Motor neuron (in vitro differentiated cells): ENCODE results near the gene DPP10. TPM values are rescaled to one million over a fixed set of nuclear protein-coding genes. Genes with fewer than 3 reads are reported as not detected.
A peak's percentile ranks its signal among the peaks of the same experiment; 100 is the strongest.

Experiments used
- ATAC-seq, 8 experiments: fragments of 200-7000 bp; cut with Tn5 transposase; replicated peaks in 6 of 8; 2 replicates each; pipeline ENCODE4 v1.8.0; 2021; ENCODE audit warnings: mild to moderate bottlenecking in 8 of 8, moderate library complexity in 8 of 8
- H3K27ac ChIP-seq, 2 donors: fragments of 250-450 bp; sonication (Bioruptor Pico); 2 replicates each; pipeline ENCODE4 v1.9.0; 2021; ENCODE audit warnings: antibody characterized with exemption in 2 of 2, mild to moderate bottlenecking in 2 of 2, moderate library complexity in 1 of 2
- H3K4me1 ChIP-seq, 2 donors: fragments of 250-450 bp; sonication (Bioruptor Pico); replicated peaks in 1 of 2; 2 replicates each; pipeline ENCODE4 v1.6.1; 2021; ENCODE audit warnings: antibody characterized with exemption in 2 of 2, mild to moderate bottlenecking in 2 of 2, moderate library complexity in 1 of 2
- H3K4me3 ChIP-seq, 5 donors: fragments of 250-450 bp; sonication (Bioruptor Pico); 2 replicates each; pipeline ENCODE4 v1.9.0; 2021; ENCODE audit warnings: antibody characterized with exemption in 5 of 5, mild to moderate bottlenecking in 5 of 5, moderate library complexity in 4 of 5
- WGBS, 10 experiments: fragments of 450-650 bp; shearing (Covaris generic); methylation state at CpG; one replicate each; pipeline ENCODE4 v1.0.0; 2022; 5-methylcytosine and 5-hydroxymethylcytosine counted together
- in situ Hi-C, 9 experiments: fragments of 400-800 bp; cut with MboI; loops; one replicate each; pipeline ENCODE4 v1.15.0; 2021; ENCODE audit warnings: low sequenced_read_pairs in 9 of 9, low pct_unique_long_range_greater_than_20kb in 2 of 9; ENCODE audit not compliant: unreplicated experiment in 9 of 9
- total RNA-seq, 8 experiments: library from RNA; unstranded; fragments of 300-600 nt; gene quantifications; 2 replicates each; pipeline versions ENCODE4 v1.2.3 to v1.2.4, GENCODE V29; 2022

Gene DPP10
- total RNA-seq, 8 experiments from 2014 or later = 0.36 to 11.2 (median 6.7) TPM; not detected in 1

- no peaks in the 10 kb centered on the region for H3K4me1 ChIP-seq
- WGBS, 10 experiments = 0 to 100% (median 37%) methylated on average over 1 to 3 of the region's 3 CpGs; no CpG with 5 or more reads in 4 of the 10 experiments
- in situ Hi-C loops = no loop called here
- no peak overlapping the region for H3K4me3 ChIP-seq
- no peak overlapping the region for H3K27ac ChIP-seq
- ATAC-seq = no peak
These were observed 362.8 kb downstream of the DPP10 start for GRCh38 chr2:114805195-114805594.

- H3K4me3 ChIP-seq = no peak overlapping the region
- no peak for ATAC-seq
- in situ Hi-C loops = no loop called here
- WGBS, 10 experiments = 0 to 100% (median 74%) methylated on average over 2 to 5 of the region's 5 CpGs
- no peaks in the 10 kb centered on the region for H3K4me1 ChIP-seq
- H3K27ac ChIP-seq = no peak overlapping the region
These were observed 367.7 kb downstream of the DPP10 start for GRCh38 chr2:114810092-114810491.

GRCh38 chr2:114812261-114812660 is 369.8 kb downstream of the DPP10 start:
- ATAC-seq = no peak
- in situ Hi-C loops = no loop called here
- H3K27ac ChIP-seq = no peak overlapping the region
- WGBS, 10 experiments = 16 to 100% (median 59%) methylated on average over 2 to 5 of the region's 5 CpGs; no CpG with 5 or more reads in 2 of the 10 experiments
- no peaks in the 10 kb centered on the region for H3K4me1 ChIP-seq
- H3K4me3 ChIP-seq = no peak overlapping the region

DNA sequence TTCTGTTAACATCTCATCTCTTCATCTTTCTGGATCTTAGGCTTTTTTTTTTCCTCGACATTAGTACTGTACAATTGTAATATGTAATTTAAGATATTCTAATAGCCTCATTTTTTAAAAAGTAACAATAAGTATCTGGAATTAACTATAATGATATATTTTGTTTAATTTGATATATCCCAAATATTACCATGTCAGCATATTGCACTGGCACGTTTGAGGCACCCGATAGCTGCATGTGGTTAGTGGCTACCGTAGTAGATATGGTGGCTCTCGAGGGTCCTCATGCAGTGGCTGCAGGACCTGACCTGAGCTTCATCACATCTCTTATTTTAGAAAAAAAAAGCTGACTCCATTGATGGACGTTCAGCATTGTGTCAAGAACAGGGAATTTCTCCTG is 371.9 kb downstream of the DPP10 start:
- Histone ChIP-seq H3K4me1 (no peaks in the 10 kb centered on the region), H3K27ac (no peak overlapping the region), H3K4me3 (no peak overlapping the region)
- in situ Hi-C loops = no loop called here
- 0 to 94% (median 67%) methylated on average over 1 to 6 of the region's 6 CpGs for WGBS, 10 experiments
- no peak for ATAC-seq

DNA sequence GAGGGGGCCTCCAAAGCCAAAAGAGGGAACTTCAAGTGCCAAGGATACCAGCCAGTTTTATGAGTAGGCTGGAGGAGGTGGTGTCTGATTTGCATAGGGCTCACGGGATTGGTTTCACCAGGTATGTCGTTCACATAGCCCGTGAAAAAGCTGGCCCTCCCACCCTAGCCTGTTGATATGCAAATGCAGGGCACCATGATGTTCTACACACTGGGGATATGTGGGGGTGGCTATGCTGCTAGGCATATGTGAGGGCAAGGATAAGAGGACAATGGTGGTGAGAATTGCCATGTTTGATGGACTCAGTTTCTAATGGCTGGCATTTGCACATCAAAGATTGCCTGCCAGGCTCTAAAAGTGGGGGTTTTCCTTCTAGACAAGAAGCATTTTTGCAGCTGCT is 378.6 kb downstream of the DPP10 start:
- H3K4me1 ChIP-seq = no peaks in the 10 kb centered on the region
- in situ Hi-C loops = no loop called here
- WGBS, 10 experiments = 49 to 80% (median 66%) methylated on average over 1 to 3 of the region's 3 CpGs; no CpG with 5 or more reads in 6 of the 10 experiments
- no peak overlapping the region for H3K27ac ChIP-seq
- ATAC-seq = no peak
- H3K4me3 ChIP-seq = no peak overlapping the region

- peak in 4 of 8 experiments; percentile 21 to 62 (median 38) for ATAC-seq
- in situ Hi-C loops = no loop called here
- H3K4me3 ChIP-seq = no peak overlapping the region
- H3K27ac ChIP-seq = no peak overlapping the region
- 5 to 76% (median 36%) methylated on average over 2 to 3 of the region's 3 CpGs for WGBS, 10 experiments
- H3K4me1 ChIP-seq = peaks cover 4 to 5% of the 10 kb centered on the region in 2 donors
These were observed 401.5 kb downstream of the DPP10 start for GRCh38 chr2:114843963-114844362.

- Histone ChIP-seq H3K27ac (no peak overlapping the region), H3K4me3 (no peak overlapping the region), H3K4me1 (no peaks in the 10 kb centered on the region)
- 29 to 100% (median 67%) methylated on average over 1 of the region's 1 CpG; no CpG with 5 or more reads in 5 of the 10 experiments for WGBS, 10 experiments
- in situ Hi-C loops = no loop called here
- no peak for ATAC-seq
These were observed 414.8 kb downstream of the DPP10 start for GRCh38 chr2:114857196-114857595.

DNA sequence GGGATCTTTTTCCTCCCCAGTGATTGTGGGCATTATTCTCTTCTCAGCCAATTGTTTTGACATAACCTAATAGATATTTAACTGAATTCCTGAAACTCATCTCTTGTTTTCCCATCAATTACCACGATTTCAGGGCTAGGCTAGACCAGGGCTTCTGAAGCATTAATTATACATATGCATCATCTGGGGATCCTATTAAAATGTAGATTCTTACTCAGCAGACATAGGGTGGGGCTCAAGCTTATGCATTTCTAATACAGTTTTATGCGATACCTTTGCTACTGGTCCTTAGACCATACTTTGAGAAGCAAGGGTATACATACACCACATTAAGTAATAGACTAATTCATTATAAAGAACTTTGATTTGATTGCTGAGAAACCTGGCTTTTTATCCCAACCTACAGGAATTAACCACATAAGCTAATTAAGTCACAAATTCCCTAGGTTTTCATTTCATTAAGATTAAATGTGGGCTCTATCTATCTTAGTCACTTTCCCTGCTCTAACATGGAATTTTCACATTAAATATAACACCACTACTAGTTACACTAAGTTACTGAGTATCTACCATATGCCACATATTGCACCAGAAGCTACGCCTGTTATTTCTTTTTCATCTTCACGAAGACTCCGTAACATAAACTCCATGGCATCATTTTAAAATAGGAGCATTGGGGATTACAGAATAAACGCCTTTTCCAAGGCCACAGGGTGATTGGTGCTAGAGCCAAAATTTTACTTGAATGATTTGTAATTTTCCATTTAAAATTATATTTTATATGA is 417.5 kb downstream of the DPP10 start:
- Histone ChIP-seq H3K4me1 (no peaks in the 10 kb centered on the region), H3K27ac (no peak overlapping the region), H3K4me3 (no peak overlapping the region)
- ATAC-seq = peak in 5 of 8 experiments; percentile 38 to 90 (median 76)
- WGBS, 10 experiments = 9 to 100% (median 57%) methylated on average over 1 to 6 of the region's 6 CpGs
- in situ Hi-C loops = no loop called here

DNA sequence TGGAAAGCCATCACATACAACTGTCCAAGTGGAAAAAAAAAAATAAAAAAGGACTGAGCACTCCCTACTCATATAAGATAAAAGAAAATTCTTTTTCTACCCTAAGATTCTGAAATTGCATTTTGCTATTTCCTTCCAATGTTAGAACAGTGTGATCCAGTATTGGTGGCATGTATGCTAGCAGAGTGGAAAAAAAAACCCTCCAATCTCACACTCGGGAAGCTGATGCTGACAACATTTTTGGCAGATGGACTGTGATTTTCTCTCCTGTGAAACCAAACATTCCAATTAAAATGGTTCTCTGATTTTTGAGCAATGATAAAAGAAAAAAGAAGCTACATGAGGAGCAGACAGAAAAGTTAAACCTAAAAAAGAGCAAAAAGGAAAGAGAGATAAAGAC is 419.8 kb downstream of the DPP10 start:
- in situ Hi-C loops = no loop called here
- ATAC-seq = no peak
- Histone ChIP-seq H3K27ac (no peak overlapping the region), H3K4me3 (no peak overlapping the region), H3K4me1 (no peaks in the 10 kb centered on the region)
- 0 to 100% (median 73%) methylated on average over 1 of the region's 1 CpG for WGBS, 10 experiments

GRCh38 chr2:114864901-114865300 is 422.5 kb downstream of the DPP10 start:
- in situ Hi-C loops = no loop called here
- 27 to 100% (median 69%) methylated on average over 1 to 5 of the region's 5 CpGs for WGBS, 10 experiments
- H3K4me3 ChIP-seq = no peak overlapping the region
- ATAC-seq = no peak
- no peak overlapping the region for H3K27ac ChIP-seq
- H3K4me1 ChIP-seq = no peaks in the 10 kb centered on the region

DNA sequence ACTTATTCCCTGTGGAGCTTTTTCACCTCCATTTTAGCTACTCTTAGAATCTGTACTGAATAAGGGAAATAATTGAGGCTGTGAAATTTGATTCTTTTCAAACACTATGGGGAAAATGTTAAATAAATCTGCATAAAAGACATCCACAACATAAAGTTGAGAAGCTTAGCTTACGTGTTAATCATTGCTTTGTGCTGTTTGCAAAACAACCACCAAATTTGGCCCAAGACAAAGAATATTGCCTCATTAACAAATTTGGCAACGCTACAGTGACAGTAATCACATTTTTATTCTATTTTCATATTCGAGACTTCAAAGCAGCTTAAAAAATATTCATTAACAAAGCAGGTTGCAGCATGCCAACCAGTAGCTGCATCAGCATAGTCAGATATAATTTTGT is 437.6 kb downstream of the DPP10 start:
- H3K4me3 ChIP-seq = no peak overlapping the region
- in situ Hi-C loops = no loop called here

GRCh38 chr2:114919985-114920384 is 477.5 kb downstream of the DPP10 start:
- no peak overlapping the region for H3K4me3 ChIP-seq
- 0 to 84% (median 34%) methylated on average over 2 of the region's 2 CpGs; no CpG with 5 or more reads in 6 of the 10 experiments for WGBS, 10 experiments
- H3K4me1 ChIP-seq = no peaks in the 10 kb centered on the region
- ATAC-seq = no peak
- in situ Hi-C loops = no loop called here
- no peak overlapping the region for H3K27ac ChIP-seq

More for the DNA sequence above, 437.6 kb downstream of the DPP10 start:
- no peak overlapping the region for H3K27ac ChIP-seq
- WGBS, 10 experiments = 0 to 75% (median 52%) methylated on average over 2 to 3 of the region's 3 CpGs
- no peak for ATAC-seq
- no peaks in the 10 kb centered on the region for H3K4me1 ChIP-seq

DNA sequence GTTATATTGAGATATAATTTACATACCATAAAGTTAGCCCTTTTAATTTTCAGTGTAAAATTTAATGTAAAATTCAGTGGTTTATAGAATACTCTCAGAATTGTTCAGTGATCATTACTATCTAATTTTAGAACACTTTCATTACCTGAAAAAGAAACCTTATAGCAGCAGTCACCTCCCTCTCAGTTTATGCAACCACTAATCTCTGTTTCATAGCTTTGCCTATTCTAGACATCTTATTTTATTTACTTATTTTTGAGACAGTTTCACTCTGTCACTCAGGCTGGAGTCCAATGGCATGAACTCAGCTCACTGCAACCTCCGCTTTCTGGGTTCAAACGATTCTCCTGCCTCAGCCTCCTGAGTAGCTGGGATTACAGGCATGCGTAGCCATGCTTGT is 479.6 kb downstream of the DPP10 start:
- WGBS, 10 experiments = 23 to 100% (median 83%) methylated on average over 1 to 3 of the region's 3 CpGs; no CpG with 5 or more reads in 3 of the 10 experiments
- no peak for ATAC-seq
- Histone ChIP-seq H3K4me3 (no peak overlapping the region), H3K27ac (no peak overlapping the region), H3K4me1 (no peaks in the 10 kb centered on the region)
- in situ Hi-C loops = no loop called here
